ENCODE data around the gene GRM7. TPM values are rescaled to one million over a fixed set of nuclear protein-coding genes. Genes with fewer than 3 reads are reported as not detected.

GRM7 gene
- total RNA-seq, 1 donor from 2014 or later: not detected

DNA sequence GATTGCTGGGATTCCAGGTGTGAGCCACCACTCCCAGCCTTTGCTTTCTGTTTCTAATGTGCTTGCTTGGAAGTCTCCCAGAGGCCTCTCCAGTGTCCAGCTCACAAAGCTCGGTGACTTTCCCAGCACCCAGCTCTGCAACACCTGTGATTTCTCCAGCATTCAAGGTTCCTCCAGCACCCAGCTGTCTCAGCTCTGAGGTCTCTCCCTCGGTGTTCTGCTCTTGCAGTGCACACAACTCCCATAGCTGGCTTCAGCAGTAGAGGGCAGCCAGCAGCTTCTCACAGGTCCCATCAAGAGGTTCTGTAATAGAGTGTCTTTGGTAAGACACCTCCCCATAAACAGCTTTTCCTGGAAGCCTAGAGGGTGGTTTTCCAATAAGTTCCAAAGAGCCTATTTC is 75.1 kb downstream of the GRM7 start:
- no peak for DNase-seq
- ATAC-seq: no peak
- intact Hi-C loops (cut with micrococcal nuclease): no loop called here

DNA sequence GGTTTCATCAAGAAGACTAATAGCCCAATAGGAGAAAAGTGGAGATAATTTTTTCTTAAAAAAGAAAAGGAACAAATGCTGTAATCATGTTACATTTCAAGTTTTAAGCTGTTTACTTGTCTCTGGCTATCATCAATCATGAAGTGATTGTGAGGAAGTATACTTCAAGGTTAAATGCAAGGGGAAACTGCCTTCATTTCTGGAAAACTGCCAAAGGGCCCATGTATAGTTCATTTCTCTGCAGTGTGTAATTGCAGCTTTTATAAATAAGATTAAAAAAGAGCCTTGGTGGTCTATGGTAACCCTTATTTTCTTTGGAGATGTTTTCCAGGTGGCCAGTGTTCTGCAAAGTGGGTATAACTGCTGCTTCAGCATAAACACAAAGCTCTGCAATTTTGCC is 101.9 kb downstream of the GRM7 start:
- DNase-seq: no peak
- ATAC-seq: no peak
- intact Hi-C loops (cut with micrococcal nuclease): no loop called here

DNA sequence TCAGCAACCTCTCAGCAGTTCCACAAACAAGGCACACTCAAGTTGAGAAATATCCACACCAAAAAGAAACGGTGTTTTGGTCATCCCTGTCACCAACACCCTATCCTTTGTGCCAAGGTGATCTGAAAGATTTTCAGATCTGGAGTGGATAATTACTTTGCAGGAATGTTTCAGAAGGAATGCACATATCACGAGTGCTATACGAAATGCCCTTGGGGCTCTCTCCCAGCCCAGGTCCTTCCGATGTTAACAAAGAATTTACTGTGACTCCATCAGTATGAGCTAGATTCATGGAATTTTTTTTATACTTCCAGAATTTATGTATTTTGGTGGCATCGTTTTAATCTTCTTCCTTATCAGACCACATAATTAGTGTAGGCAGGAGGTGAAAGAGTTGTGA is 105.0 kb downstream of the GRM7 start:
- intact Hi-C loops (cut with micrococcal nuclease): no loop called here
- DNase-seq (no peak), ATAC-seq (no peak)

DNA sequence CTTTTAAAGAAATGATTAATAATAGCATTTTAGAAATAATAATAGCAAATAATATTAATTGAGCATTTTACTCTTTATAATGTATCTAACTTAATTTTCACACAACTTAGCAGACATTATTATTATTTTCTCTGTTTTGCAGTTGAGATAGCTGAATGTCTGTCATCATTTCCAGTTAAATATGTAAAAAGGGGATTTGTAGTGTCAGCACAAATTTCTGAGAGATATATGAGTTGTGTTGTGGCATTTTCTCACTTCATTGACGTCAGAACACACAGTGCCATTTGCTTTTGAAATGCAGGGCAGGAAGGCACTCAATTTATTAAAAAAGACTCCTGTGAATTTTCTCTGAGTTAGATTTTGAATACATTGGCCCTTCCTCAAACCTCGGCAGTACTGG is 111.0 kb downstream of the GRM7 start:
- intact Hi-C loops (cut with micrococcal nuclease): no loop called here
- ATAC-seq (no peak), DNase-seq (no peak)

DNA sequence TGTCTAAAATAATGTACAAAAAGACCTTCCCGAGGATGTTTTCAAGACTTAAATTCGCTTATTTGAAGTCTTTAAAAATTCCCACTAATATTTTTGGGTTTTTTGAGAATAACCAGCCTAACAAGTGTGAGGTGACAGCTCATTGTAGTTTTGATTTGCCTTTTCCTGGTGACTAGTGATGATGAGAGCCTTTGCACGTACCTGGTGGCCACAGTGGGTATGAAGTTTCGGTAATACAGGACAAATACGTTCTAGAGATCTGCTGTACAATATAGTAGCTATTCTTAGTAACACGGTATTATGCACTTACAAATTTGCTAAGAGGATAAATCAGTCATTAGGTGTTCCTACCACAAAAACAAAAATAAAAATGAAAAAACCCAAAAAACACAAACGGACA is 124.9 kb downstream of the GRM7 start:
- ATAC-seq: no peak
- DNase-seq: no peak
- intact Hi-C loops (cut with micrococcal nuclease): no loop called here

DNA sequence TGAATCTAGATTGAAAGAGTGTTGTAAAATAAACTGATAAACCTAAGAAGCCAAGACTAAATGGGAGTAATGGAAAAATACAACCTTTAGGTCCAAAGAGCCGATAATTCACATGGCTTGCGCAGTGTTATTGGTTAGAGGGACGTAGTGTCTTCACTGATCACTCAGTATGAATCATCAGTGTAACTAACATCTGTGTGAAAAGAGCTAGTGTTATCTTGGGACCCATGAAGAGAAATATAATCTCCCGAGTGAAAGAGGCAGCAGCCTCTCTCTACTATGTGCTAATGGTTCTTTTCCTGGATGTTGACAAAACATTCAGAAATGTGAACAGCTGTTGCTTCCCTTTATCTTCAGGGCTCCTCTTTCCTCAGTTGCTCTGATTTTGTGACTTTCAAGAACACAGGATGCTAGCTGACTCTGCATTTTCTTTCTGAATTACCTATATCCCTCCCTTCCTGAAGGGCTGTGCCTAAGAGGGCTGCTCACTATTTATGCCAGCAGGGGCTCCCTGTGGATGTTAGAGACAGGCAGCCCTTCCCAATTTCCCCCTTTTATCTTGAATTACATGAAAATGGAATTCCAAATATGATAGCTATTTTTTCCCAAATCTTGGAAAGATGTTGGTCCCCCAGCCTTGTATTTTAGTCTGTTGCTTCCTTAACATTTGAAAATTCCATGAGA is 128.8 kb downstream of the GRM7 start:
- intact Hi-C loops (cut with micrococcal nuclease): no loop called here
- no peak for DNase-seq
- no peak for ATAC-seq

GRCh38 chr3:6994081-6994668 is 133.3 kb downstream of the GRM7 start:
- ATAC-seq: no peak
- DNase-seq: no peak
- intact Hi-C loops (cut with micrococcal nuclease): no loop called here

DNA sequence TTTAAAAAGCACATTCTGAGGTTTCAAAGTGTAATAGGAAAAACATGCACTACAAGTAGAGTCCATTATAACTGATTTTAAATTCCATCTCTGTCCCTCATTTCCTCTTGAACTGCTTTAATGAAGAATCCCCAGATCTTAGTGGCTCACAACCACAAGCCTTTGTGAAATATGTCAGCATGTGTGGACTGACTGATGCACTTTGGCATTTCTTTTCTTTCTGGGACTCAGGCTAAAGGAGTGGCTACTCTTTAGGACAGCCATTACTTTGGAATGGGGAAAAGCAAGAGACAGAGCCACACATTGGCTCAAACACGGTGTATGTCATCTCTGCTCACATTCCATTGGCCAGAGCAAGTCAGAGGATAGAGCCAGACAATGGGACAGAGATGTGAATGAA is 139.6 kb downstream of the GRM7 start:
- DNase-seq: no peak
- intact Hi-C loops (cut with micrococcal nuclease): no loop called here
- no peak for ATAC-seq

GRCh38 chr3:7001370-7001769 is 140.5 kb downstream of the GRM7 start:
- ATAC-seq: no peak
- intact Hi-C loops (cut with micrococcal nuclease): no loop called here
- no peak for DNase-seq

GRCh38 chr3:7015683-7016440 is 154.9 kb downstream of the GRM7 start:
- intact Hi-C loops (cut with micrococcal nuclease): no loop called here
- DNase-seq (no peak), ATAC-seq (no peak)

- intact Hi-C loops (cut with micrococcal nuclease): no loop called here
- no peak for ATAC-seq
Measured at GRCh38 chr3:7025581-7026300, 164.8 kb downstream of the GRM7 start.

DNA sequence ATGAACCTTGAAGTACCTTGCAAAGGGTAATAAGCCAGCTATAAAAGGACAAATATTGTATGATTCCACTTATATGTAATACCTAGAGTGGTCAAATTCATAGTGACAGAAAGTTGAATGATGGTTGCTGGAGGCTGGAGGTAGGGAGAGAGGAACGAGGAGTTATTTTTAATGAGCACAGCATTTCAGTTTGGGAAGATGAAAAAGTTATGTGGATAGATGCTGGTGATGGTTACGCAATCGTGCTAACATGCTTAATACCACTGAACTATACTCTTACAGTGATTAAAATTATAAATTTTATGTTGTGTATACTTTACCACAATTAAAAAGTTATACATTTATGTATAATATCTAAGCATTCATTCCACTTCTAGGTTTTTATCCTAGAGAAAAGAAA is 168.6 kb downstream of the GRM7 start:
- DNase-seq (no peak), ATAC-seq (no peak)
- intact Hi-C loops (cut with micrococcal nuclease): no loop called here

More at GRCh38 chr3:7025581-7026300, 164.8 kb downstream of the GRM7 start:
- no peak for DNase-seq

- ATAC-seq (no peak), DNase-seq (no peak)
- intact Hi-C loops (cut with micrococcal nuclease): no loop called here
Measured at GRCh38 chr3:7038394-7038793, 177.5 kb downstream of the GRM7 start.

GRCh38 chr3:7062714-7063113 is 201.8 kb downstream of the GRM7 start:
- intact Hi-C loops (cut with micrococcal nuclease): no loop called here
- DNase-seq: no peak
- no peak for ATAC-seq

DNA sequence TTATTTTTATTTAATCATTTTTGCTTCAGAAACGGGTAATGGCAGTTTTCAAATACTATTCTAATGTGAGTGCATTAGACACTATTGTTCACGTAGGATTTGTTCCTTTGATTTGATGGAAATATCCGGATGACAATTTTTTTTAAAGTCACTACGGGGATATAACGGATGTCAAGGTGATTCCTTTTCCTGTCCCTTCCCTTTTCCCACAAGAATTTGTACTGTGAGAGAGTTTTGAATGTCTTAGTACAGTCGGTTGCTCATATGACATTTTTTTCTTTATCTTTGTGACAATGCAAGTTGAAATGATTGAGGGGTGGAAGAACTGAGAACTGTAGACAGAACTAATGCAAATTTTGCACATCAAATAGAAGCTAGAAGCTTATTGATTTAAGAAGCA is 209.5 kb downstream of the GRM7 start:
- DNase-seq: no peak
- intact Hi-C loops (cut with micrococcal nuclease): no loop called here
- ATAC-seq: no peak

DNA sequence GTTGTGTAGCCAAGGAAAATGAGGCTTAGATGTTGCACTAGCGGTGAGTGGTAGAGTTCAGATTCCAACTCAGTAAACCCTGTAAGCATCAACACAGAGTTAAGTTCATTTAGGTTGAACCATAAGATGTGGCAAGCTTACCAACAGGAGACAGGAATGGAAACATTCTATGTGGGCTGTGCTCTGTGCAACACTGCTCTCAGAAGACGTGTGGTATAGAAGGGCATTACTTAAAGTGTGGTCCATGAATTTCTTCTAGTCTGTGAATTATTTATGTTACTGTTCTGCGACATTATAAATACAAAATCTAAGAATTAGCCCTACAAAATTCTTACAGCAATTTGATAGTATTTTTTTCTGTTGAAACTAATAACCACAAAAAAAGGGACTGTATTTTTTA is 213.3 kb downstream of the GRM7 start:
- DNase-seq (no peak), ATAC-seq (no peak)
- intact Hi-C loops (cut with micrococcal nuclease): no loop called here

GRCh38 chr3:7075117-7075516 is 214.2 kb downstream of the GRM7 start:
- ATAC-seq: no peak
- intact Hi-C loops (cut with micrococcal nuclease): no loop called here

GRCh38 chr3:7075901-7076300 is 215.0 kb downstream of the GRM7 start:
- intact Hi-C loops (cut with micrococcal nuclease): no loop called here
- DNase-seq (no peak), ATAC-seq (no peak)

More at GRCh38 chr3:7075117-7075516, 214.2 kb downstream of the GRM7 start:
- no peak for DNase-seq

DNA sequence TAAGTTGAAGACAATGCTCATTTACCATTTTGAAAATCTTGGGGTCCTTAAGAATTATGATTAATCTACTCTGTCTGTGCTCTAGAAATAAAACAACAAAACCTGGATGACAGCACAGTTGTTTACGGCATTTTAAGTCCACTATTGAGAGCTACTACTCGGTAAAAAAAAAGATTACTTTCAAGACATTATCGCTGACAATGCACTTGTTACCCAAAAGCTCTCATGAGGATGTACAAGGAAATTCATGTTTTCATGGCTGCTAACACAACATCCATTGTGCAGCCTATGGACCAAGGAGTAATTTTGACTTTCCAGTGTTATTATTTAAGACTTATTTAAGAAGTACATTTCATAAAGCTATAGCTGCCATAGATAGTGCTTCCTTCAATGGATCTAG is 221.3 kb downstream of the GRM7 start:
- DNase-seq (no peak), ATAC-seq (no peak)
- intact Hi-C loops (cut with micrococcal nuclease): no loop called here

DNA sequence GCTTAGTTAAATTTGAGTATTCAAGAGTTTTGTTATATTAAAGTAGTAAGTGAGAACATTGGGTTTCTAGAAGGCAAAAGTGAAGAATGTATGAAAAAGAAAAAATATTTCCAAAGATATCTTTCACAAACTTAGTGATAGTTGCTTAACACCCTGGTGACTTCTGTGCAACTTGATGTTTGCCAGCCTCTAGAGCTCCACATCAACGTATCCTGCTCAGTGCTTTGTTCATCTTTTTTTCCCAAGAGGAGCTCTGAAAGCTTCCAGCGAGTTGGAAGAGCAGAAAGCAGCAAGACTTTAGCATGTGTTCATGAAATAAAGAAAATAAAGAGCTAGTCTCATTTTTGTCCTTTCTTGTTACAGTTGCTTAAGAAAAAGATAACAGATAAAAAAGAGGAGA is 225.5 kb downstream of the GRM7 start:
- ATAC-seq (peak; percentile 56), DNase-seq (no peak)
- intact Hi-C loops (cut with micrococcal nuclease): no loop called here

All from left ventricle myocardium superior (tissue), 1 donor.